Measurements from ENCODE around the gene ZMYND19.

The ZMYND19 gene

GRCh38 chr9:137574192-137574591 is 16.1 kb downstream of the ZMYND19 start:
- TF ChIP-seq CTCF (IDR thresholded peaks at IDR 0.05) = no peak

- no peak for TF ChIP-seq CTCF (IDR thresholded peaks at IDR 0.05)
These were observed 19.7 kb downstream of the ZMYND19 start for GRCh38 chr9:137570566-137570965.

- TF ChIP-seq CTCF (IDR thresholded peaks at IDR 0.05) = no peak
These were observed 20.6 kb downstream of the ZMYND19 start for GRCh38 chr9:137569609-137570203.

- no peak for TF ChIP-seq CTCF (IDR thresholded peaks at IDR 0.05)
These were observed 25.4 kb downstream of the ZMYND19 start for GRCh38 chr9:137564817-137565411.

GRCh38 chr9:137564134-137564533 is 26.2 kb downstream of the ZMYND19 start:
- no peak for TF ChIP-seq CTCF (IDR thresholded peaks at IDR 0.05)

- TF ChIP-seq CTCF (IDR thresholded peaks at IDR 0.05) = no peak
These were observed 32.2 kb downstream of the ZMYND19 start for GRCh38 chr9:137558127-137558526.

GRCh38 chr9:137556069-137556838 is 34.1 kb downstream of the ZMYND19 start:
- TF ChIP-seq CTCF (IDR thresholded peaks at IDR 0.05) = no peak
